Left lung (tissue), 10 donors: Measurements from ENCODE around the gene ATP23. TPM values are rescaled to one million over a fixed set of nuclear protein-coding genes. Genes with fewer than 3 reads are reported as not detected.

ENCODE experiments used
- ATAC-seq: fragments of 200-7000 bp; cut with Tn5 transposase; one replicate; pipeline ENCODE4 v1.9.1; 2020; ENCODE audit warnings: moderate library complexity
- DNase-seq, 4 donors: peaks; one replicate each; pipeline ENCODE4 v3.0.0-alpha.2; 2013 to 2020
- H3K27ac ChIP-seq, 2 donors: fragments of 200-600 bp; sonication (generic) in 1 of 2; one replicate each; pipeline versions ENCODE4 v1.5.0 to v1.8.0; 2020 to 2021
- H3K27me3 ChIP-seq, 2 donors: fragments of 200-600 bp; sonication (generic) in 1 of 2; one replicate each; pipeline versions ENCODE4 v1.5.0 to v1.8.0; 2020 to 2021
- H3K36me3 ChIP-seq, 2 donors: fragments of 200-600 bp; sonication (generic) in 1 of 2; one replicate each; pipeline versions ENCODE4 v1.5.0 to v1.8.0; 2020 to 2021
- H3K4me1 ChIP-seq, 2 donors: fragments of 200-600 bp; one replicate each; pipeline ENCODE4 v1.8.0; 2021
- H3K4me3 ChIP-seq, 2 donors: fragments of 200-600 bp; sonication (generic) in 1 of 2; one replicate each; pipeline versions ENCODE4 v1.5.0 to v1.8.0; 2020 to 2021; ENCODE audit warnings: mild to moderate bottlenecking in 1 of 2
- H3K9me3 ChIP-seq, 2 donors: fragments of 200-600 bp; sonication (generic) in 1 of 2; one replicate each; pipeline versions ENCODE4 v1.5.0 to v1.8.0; 2020 to 2021
- intact Hi-C, 2 donors: fragments of 100-400 bp; cut with DNase I; formaldehyde crosslinking; loops; one replicate each; pipeline versions ENCODE4 v1.11.2 to v1.14.2; 2022
- polyA plus RNA-seq, 6 donors: library from polyadenylated mRNA; unstranded; fragments of 120-200 nt; gene quantifications; one replicate each; pipeline ENCODE4 v1.2.1, GENCODE V29; 2013; ENCODE audit not compliant: insufficient read length in 6 of 6
- total RNA-seq, 2 donors: library from RNA; stranded (reverse); fragmentation: NEBNext Ultra II Directional; extraction: Animal tissue kit (Norgen Biotek cat#: 25700); gene quantifications; one replicate each; pipeline ENCODE4 v1.2.1, GENCODE V29; 2021
- TF ChIP-seq, protein P1 (sequence below), 2 donors: fragments of 200-600 bp; sonication (generic) in 1 of 2; IDR thresholded peaks; one replicate each; pipeline versions ENCODE4 v1.5.0 to v1.8.0; 2021; ENCODE audit warnings: antibody characterized with exemption in 2 of 2
- donor health status: DM: no; HTN: yes; CAD: no.
- donor health status: DM: no; HTN: no; CAD: no.

ATP23 gene
- total and polyA plus RNA-seq, 8 donors = 6.1 to 14.1 (median 9.1) TPM

DNA sequence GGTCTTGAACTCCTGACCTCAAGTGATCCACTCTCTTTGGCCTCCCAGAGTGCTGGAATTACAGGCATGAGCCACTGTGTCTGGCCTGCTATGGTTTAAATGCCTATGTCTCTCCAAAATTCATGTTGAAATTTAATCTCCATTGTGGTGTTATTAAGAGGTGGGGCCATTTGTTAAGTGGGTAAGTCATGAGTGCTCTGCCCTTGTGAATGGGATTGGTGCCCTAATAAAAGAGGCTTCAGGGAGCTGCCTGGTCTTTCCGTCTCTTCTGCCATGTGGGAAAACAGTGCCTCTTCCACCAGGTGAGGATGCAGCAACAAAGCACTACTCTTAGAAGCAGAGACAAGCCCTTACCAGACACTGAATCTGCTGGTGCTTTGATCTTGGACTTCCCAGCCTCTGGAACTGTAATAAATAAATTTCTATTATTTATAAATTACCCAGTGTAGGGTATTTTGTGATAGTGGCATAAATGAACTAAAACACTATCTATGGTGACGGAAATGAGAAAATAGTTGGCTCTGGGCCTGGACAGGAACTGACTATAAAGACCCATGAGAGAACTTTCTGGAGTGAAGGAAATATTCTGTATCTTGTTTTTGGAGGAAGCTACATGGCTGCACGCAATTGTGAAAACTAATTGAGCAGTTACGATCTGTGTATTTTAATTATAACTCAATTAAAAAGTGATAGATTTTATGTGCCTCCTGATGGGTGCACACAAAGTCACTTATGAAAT is 12.1 kb upstream of the ATP23 start:
- intact Hi-C loops = no loop called here
- no peaks in the 10 kb centered on the region for H3K36me3 ChIP-seq
- no peaks in the 10 kb centered on the region for H3K4me1 ChIP-seq
- ATAC-seq = no peak
- DNase-seq = no peak
- TF ChIP-seq, protein P1, sequence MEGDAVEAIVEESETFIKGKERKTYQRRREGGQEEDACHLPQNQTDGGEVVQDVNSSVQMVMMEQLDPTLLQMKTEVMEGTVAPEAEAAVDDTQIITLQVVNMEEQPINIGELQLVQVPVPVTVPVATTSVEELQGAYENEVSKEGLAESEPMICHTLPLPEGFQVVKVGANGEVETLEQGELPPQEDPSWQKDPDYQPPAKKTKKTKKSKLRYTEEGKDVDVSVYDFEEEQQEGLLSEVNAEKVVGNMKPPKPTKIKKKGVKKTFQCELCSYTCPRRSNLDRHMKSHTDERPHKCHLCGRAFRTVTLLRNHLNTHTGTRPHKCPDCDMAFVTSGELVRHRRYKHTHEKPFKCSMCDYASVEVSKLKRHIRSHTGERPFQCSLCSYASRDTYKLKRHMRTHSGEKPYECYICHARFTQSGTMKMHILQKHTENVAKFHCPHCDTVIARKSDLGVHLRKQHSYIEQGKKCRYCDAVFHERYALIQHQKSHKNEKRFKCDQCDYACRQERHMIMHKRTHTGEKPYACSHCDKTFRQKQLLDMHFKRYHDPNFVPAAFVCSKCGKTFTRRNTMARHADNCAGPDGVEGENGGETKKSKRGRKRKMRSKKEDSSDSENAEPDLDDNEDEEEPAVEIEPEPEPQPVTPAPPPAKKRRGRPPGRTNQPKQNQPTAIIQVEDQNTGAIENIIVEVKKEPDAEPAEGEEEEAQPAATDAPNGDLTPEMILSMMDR (IDR thresholded peaks at IDR 0.05) = no peak
- no peak overlapping the region for H3K27ac ChIP-seq
- H3K27me3 ChIP-seq = no peaks in the 10 kb centered on the region
- no peak overlapping the region for H3K4me3 ChIP-seq
- H3K9me3 ChIP-seq = no peaks in the 10 kb centered on the region

DNA sequence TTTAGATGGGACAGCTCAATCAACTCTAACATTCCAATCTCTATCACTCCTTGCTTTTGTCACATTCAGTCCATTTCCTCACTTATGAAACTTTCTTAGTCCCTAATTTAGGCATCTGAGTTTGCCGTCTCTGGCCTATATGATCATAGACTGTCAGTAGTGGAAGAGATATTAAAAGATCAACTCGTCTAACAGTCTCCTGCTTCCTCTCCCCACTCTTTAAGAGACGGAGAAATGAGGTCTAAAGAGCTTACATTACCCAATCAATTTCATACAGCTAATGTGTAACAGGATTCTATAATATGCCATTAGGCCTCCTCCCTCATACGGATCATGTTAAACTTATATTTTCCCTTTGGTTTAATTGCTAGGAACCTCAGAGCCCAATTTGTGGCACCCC is 6.5 kb upstream of the ATP23 start:
- intact Hi-C loops = no loop called here
- no peaks in the 10 kb centered on the region for H3K36me3 ChIP-seq
- ATAC-seq = no peak
- H3K4me1 ChIP-seq = peaks cover 4 to 22% of the 10 kb centered on the region in 2 donors
- H3K4me3 ChIP-seq = no peak overlapping the region
- peak overlapping the region in 1 of 2 donors; percentile 94 for H3K27ac ChIP-seq
- DNase-seq = no peak
- no peaks in the 10 kb centered on the region for H3K9me3 ChIP-seq
- H3K27me3 ChIP-seq = no peaks in the 10 kb centered on the region
- TF ChIP-seq, protein P1 (IDR thresholded peaks at IDR 0.05) = no peak

GRCh38 chr12:57935331-57935730 is 6.0 kb upstream of the ATP23 start:
- Histone ChIP-seq H3K27me3 (no peaks in the 10 kb centered on the region), H3K4me1 (peaks cover 4 to 27% of the 10 kb centered on the region in 2 donors), H3K36me3 (no peaks in the 10 kb centered on the region), H3K9me3 (no peaks in the 10 kb centered on the region), H3K4me3 (peak overlapping the region; percentile 43 to 59), H3K27ac (peak overlapping the region in 1 of 2 donors; percentile 94)
- no peak for ATAC-seq
- TF ChIP-seq, protein P1 (IDR thresholded peaks at IDR 0.05) = no peak
- no peak for DNase-seq
- intact Hi-C loops = no loop called here

- Histone ChIP-seq H3K4me3 (peak overlapping the region; percentile 43 to 59), H3K4me1 (peaks cover 4 to 33% of the 10 kb centered on the region in 2 donors), H3K36me3 (no peaks in the 10 kb centered on the region), H3K9me3 (no peaks in the 10 kb centered on the region), H3K27ac (peak overlapping the region; percentile 37 to 94), H3K27me3 (no peaks in the 10 kb centered on the region)
- intact Hi-C loops = no loop called here
- peak; percentile 87 to 95 (median 94) for DNase-seq
- TF ChIP-seq, protein P1 (IDR thresholded peaks at IDR 0.05) = no peak
- ATAC-seq = peak; percentile 96
These were observed 5.4 kb upstream of the ATP23 start for GRCh38 chr12:57935839-57936512.

DNA sequence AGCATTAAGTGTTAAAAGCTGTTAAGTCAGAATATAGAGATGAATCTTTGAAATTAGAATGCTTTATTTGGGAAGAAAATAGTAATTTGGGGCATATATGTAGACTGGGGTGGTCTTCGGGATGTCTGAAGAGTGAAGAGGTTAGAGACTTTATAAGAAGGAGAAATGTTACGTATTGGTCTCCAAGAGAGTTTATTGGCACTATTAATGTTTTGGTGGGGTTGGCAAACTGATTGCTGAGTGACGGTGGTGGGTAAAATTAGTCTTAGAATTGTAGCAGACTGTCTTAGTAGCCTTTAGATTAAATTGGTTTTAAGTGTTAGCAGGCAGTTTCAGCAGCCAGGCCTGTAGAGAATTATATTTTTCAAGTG is 4.9 kb upstream of the ATP23 start:
- TF ChIP-seq, protein P1 (IDR thresholded peaks at IDR 0.05) = no peak
- intact Hi-C loops = no loop called here

More for the DNA sequence above, 4.9 kb upstream of the ATP23 start:
- no peaks in the 10 kb centered on the region for H3K9me3 ChIP-seq
- DNase-seq (no peak), ATAC-seq (no peak)
- no peaks in the 10 kb centered on the region for H3K36me3 ChIP-seq
- peak overlapping the region; percentile 43 to 59 for H3K4me3 ChIP-seq
- peak overlapping the region; percentile 37 to 94 for H3K27ac ChIP-seq
- no peaks in the 10 kb centered on the region for H3K27me3 ChIP-seq
- H3K4me1 ChIP-seq = peaks cover 4 to 34% of the 10 kb centered on the region in 2 donors
